ENCODE measurements around the gene GNB1L. TPM values are rescaled to one million over a fixed set of nuclear protein-coding genes. Genes with fewer than 3 reads are reported as not detected.
"Not testable (repeated sequence)": the region's sequence is repeated elsewhere in the genome, so short reads cannot be mapped to it uniquely, and the experiment has no call there.

GNB1L gene
- total RNA-seq, 1 donor, result 5.2 TPM

- DNase-seq (ENCODE audit: low read depth), result no peak
- no peak overlapping the region for H3K4me3 ChIP-seq (ENCODE audit: low read depth, low read length)
- TF ChIP-seq CTCF (IDR thresholded peaks at IDR 0.05; ENCODE audit: insufficient read depth, low read length), result no peak
Measured at GRCh38 chr22:19779011-19779421, 75.7 kb downstream of the GNB1L start.

- H3K4me3 ChIP-seq (ENCODE audit: low read depth, low read length); DNase-seq (ENCODE audit: low read depth): not testable (repeated sequence)
Measured at GRCh38 chr22:19777192-19777591, 77.5 kb downstream of the GNB1L start.

DNA sequence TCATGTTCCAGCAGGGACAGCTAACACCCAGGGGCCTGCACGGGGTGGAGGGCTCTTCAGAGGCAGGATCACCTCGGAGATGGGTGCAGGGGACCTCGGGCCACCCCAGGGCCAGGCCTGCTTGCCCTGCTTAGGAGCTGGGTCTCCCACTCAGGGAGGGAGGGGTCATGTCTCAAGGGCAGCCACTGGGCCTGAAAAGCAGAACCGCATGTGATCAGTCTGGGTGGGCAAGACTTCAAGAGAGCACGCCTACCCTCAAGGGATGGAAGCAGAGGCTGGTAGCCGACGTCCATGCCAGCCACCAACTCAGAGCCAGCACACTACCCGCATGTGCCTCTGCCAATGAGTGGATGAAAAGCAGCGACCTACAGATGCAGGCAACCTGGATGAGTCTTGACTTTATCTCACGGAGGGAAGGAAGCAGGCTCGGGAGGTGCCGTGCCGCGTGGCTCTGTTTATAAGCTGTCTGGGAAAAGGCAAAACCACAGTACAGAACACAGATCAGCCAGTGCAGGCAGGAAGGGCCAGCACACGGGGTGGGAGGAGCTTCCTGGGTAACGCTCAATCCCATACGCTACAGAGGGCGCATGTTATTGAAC lies 78.1 kb downstream of the GNB1L start:
- TF ChIP-seq CTCF (IDR thresholded peaks at IDR 0.05; ENCODE audit: insufficient read depth, low read length), result no peak
- H3K4me3 ChIP-seq (ENCODE audit: low read depth, low read length), result no peak overlapping the region
- DNase-seq (ENCODE audit: low read depth), result peak; percentile 39

- no peak for TF ChIP-seq CTCF (IDR thresholded peaks at IDR 0.05; ENCODE audit: insufficient read depth, low read length)
- no peak for DNase-seq (ENCODE audit: low read depth)
- no peak overlapping the region for H3K4me3 ChIP-seq (ENCODE audit: low read depth, low read length)
Measured at GRCh38 chr22:19775496-19776325, 79.0 kb downstream of the GNB1L start.

- no peak for TF ChIP-seq CTCF (IDR thresholded peaks at IDR 0.05; ENCODE audit: insufficient read depth, low read length)
- no peak for DNase-seq (ENCODE audit: low read depth)
- no peak overlapping the region for H3K4me3 ChIP-seq (ENCODE audit: low read depth, low read length)
Measured at GRCh38 chr22:19774628-19775027, 80.0 kb downstream of the GNB1L start.

DNA sequence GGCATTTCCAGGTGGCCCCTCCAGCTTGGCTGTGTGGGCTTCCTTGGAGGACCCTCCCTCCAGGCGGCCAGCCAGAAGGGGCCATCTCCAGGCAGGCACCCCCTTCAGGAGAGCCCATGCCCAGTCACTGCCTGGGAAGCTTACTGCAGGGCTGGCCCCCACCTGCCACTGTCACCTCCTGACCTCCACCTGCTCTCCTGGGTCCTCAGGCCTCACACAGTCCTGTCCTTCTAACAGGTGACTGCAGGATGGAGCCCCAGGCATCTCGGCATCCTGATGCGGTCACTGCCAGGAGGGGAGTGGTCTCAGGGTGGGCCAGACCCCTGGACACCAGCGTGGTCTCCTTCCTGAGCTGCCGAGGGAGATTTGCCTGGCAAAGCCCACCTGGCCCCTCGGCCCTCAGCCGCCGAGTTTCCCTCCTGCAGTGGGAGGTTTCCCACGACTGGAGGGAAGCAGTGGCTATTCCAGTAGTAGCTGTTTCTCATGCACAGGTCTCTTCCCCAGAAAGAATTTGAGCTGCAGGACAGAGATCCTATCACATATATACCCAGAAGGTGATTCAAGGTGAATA lies 81.1 kb downstream of the GNB1L start:
- H3K4me3 ChIP-seq (ENCODE audit: low read depth, low read length), result no peak overlapping the region
- TF ChIP-seq CTCF (IDR thresholded peaks at IDR 0.05; ENCODE audit: insufficient read depth, low read length), result no peak
- DNase-seq (ENCODE audit: low read depth), result no peak
